ENCODE measurements around the gene HMX1.

HMX1 gene

GRCh38 chr4:8870647-8871416 is 807 bp downstream of the HMX1 start:
- no peaks in the 10 kb centered on the region for H3K36me3 Mint-ChIP-seq (ENCODE audit: low read depth)
- peaks cover 7% of the 10 kb centered on the region for H3K4me1 Mint-ChIP-seq (ENCODE audit: low read depth)
- DNase-seq, result no peak
- no peak overlapping the region for H3K4me3 Mint-ChIP-seq
- H3K9me3 Mint-ChIP-seq, result no peaks in the 10 kb centered on the region
- no peak overlapping the region for H3K27ac Mint-ChIP-seq
- peaks cover 80% of the 10 kb centered on the region for H3K27me3 Mint-ChIP-seq

GRCh38 chr4:8869898-8870646 is 1.6 kb downstream of the HMX1 start:
- no peaks in the 10 kb centered on the region for H3K9me3 Mint-ChIP-seq
- no peak for DNase-seq
- H3K27me3 Mint-ChIP-seq, result peaks cover 80% of the 10 kb centered on the region
- peaks cover 6% of the 10 kb centered on the region for H3K4me1 Mint-ChIP-seq (ENCODE audit: low read depth)
- no peak overlapping the region for H3K4me3 Mint-ChIP-seq
- H3K36me3 Mint-ChIP-seq (ENCODE audit: low read depth), result no peaks in the 10 kb centered on the region
- no peak overlapping the region for H3K27ac Mint-ChIP-seq

- Mint-ChIP-seq H3K27me3 (peaks cover 80% of the 10 kb centered on the region), H3K36me3 (ENCODE audit: low read depth) (no peaks in the 10 kb centered on the region), H3K27ac (no peak overlapping the region), H3K4me3 (no peak overlapping the region), H3K9me3 (no peaks in the 10 kb centered on the region), H3K4me1 (ENCODE audit: low read depth) (peaks cover 5% of the 10 kb centered on the region)
- no peak for DNase-seq
Observed at GRCh38 chr4:8869002-8869897, 2.4 kb downstream of the HMX1 start.

- H3K27ac Mint-ChIP-seq, result no peak overlapping the region
- no peak overlapping the region for H3K4me3 Mint-ChIP-seq
- H3K36me3 Mint-ChIP-seq (ENCODE audit: low read depth), result no peaks in the 10 kb centered on the region
- peaks cover 80% of the 10 kb centered on the region for H3K27me3 Mint-ChIP-seq
- no peaks in the 10 kb centered on the region for H3K9me3 Mint-ChIP-seq
- no peak for DNase-seq
- H3K4me1 Mint-ChIP-seq (ENCODE audit: low read depth), result peaks cover 5% of the 10 kb centered on the region
Observed at GRCh38 chr4:8868321-8869001, 3.2 kb downstream of the HMX1 start.

GRCh38 chr4:8867624-8868320 is 3.9 kb downstream of the HMX1 start:
- no peak overlapping the region for H3K27ac Mint-ChIP-seq
- DNase-seq, result no peak
- H3K36me3 Mint-ChIP-seq (ENCODE audit: low read depth), result no peaks in the 10 kb centered on the region
- H3K9me3 Mint-ChIP-seq, result no peaks in the 10 kb centered on the region
- peaks cover 80% of the 10 kb centered on the region for H3K27me3 Mint-ChIP-seq
- H3K4me1 Mint-ChIP-seq (ENCODE audit: low read depth), result peaks cover 5% of the 10 kb centered on the region
- no peak overlapping the region for H3K4me3 Mint-ChIP-seq

- Mint-ChIP-seq H3K27ac (no peak overlapping the region), H3K4me3 (no peak overlapping the region), H3K27me3 (peaks cover 80% of the 10 kb centered on the region), H3K36me3 (ENCODE audit: low read depth) (no peaks in the 10 kb centered on the region), H3K9me3 (no peaks in the 10 kb centered on the region), H3K4me1 (ENCODE audit: low read depth) (peaks cover 2% of the 10 kb centered on the region)
- no peak for DNase-seq
Observed at GRCh38 chr4:8866828-8867623, 4.6 kb downstream of the HMX1 start.

- Mint-ChIP-seq H3K9me3 (no peaks in the 10 kb centered on the region), H3K36me3 (ENCODE audit: low read depth) (no peaks in the 10 kb centered on the region), H3K4me3 (no peak overlapping the region), H3K27ac (no peak overlapping the region), H3K4me1 (ENCODE audit: low read depth) (peaks cover 1% of the 10 kb centered on the region), H3K27me3 (peaks cover 84% of the 10 kb centered on the region)
- no peak for DNase-seq
Observed at GRCh38 chr4:8866421-8866820, 5.2 kb downstream of the HMX1 start.

GRCh38 chr4:8865681-8866310 is 5.8 kb downstream of the HMX1 start:
- Mint-ChIP-seq H3K4me1 (ENCODE audit: low read depth) (peaks cover 1% of the 10 kb centered on the region), H3K9me3 (no peaks in the 10 kb centered on the region), H3K36me3 (ENCODE audit: low read depth) (no peaks in the 10 kb centered on the region), H3K27ac (no peak overlapping the region), H3K27me3 (peaks cover 85% of the 10 kb centered on the region), H3K4me3 (no peak overlapping the region)
- DNase-seq, result no peak

GRCh38 chr4:8864912-8865680 is 6.5 kb downstream of the HMX1 start:
- Mint-ChIP-seq H3K9me3 (no peaks in the 10 kb centered on the region), H3K36me3 (ENCODE audit: low read depth) (no peaks in the 10 kb centered on the region), H3K27ac (no peak overlapping the region), H3K4me3 (no peak overlapping the region), H3K4me1 (ENCODE audit: low read depth) (peaks cover 4% of the 10 kb centered on the region), H3K27me3 (peaks cover 84% of the 10 kb centered on the region)
- DNase-seq, result no peak

GRCh38 chr4:8863686-8864682 is 7.7 kb downstream of the HMX1 start:
- Mint-ChIP-seq H3K36me3 (ENCODE audit: low read depth) (no peaks in the 10 kb centered on the region), H3K4me3 (no peak overlapping the region), H3K9me3 (no peaks in the 10 kb centered on the region), H3K27ac (no peak overlapping the region), H3K27me3 (peaks cover 84% of the 10 kb centered on the region), H3K4me1 (ENCODE audit: low read depth) (peaks cover 4% of the 10 kb centered on the region)
- no peak for DNase-seq

GRCh38 chr4:8862800-8863685 is 8.6 kb downstream of the HMX1 start:
- peaks cover 5% of the 10 kb centered on the region for H3K4me1 Mint-ChIP-seq (ENCODE audit: low read depth)
- peaks cover 82% of the 10 kb centered on the region for H3K27me3 Mint-ChIP-seq
- no peaks in the 10 kb centered on the region for H3K9me3 Mint-ChIP-seq
- H3K27ac Mint-ChIP-seq, result no peak overlapping the region
- no peaks in the 10 kb centered on the region for H3K36me3 Mint-ChIP-seq (ENCODE audit: low read depth)
- no peak overlapping the region for H3K4me3 Mint-ChIP-seq
- no peak for DNase-seq

Data from activated T-cell treated with anti-CD3 and anti-CD28 coated beads, Interleukin-2, amount 50 U/mL, for 24 hours (primary cell).